HG03571 (cell line): Measurements from ENCODE around the gene PRAMEF15.
"Not testable (repeated sequence)": the region's sequence is repeated elsewhere in the genome, so short reads cannot be mapped to it uniquely, and the experiment has no call there.

Experiments used
- ATAC-seq: cut with Tn5 transposase; IDR thresholded peaks from one replicate; pipeline ENCODE4 v1.9.1; 2021; ENCODE audit not compliant: unreplicated experiment

Gene PRAMEF15

GRCh38 chr1:13315281-13315680 is at the start of gene PRAMEF15:
Gene PRAMEF15, plus strand, starts transcription at chr1:13315581. Its CDS starts 2,827 bp downstream, at chr1:13318408.
- ATAC-seq, result not testable (repeated sequence)

GRCh38 chr1:13277016-13277415 is 38.4 kb upstream of the PRAMEF15 start:
- not testable (repeated sequence) for ATAC-seq

GRCh38 chr1:13279617-13280016 is 35.8 kb upstream of the PRAMEF15 start:
- not testable (repeated sequence) for ATAC-seq

- ATAC-seq, result not testable (repeated sequence)
Observed at GRCh38 chr1:13285037-13285436, 30.3 kb upstream of the PRAMEF15 start, which contains the start of gene PRAMEF8. Gene PRAMEF8, minus strand, starts transcription at chr1:13285137. Its CDS starts 1,046 bp downstream, at chr1:13284091.

- not testable (repeated sequence) for ATAC-seq
Observed at GRCh38 chr1:13289030-13289429, 26.4 kb upstream of the PRAMEF15 start.

- not testable (repeated sequence) for ATAC-seq
Observed at GRCh38 chr1:13297216-13297931, 18.0 kb upstream of the PRAMEF15 start.

GRCh38 chr1:13298699-13299098 is 16.7 kb upstream of the PRAMEF15 start:
- not testable (repeated sequence) for ATAC-seq

- not testable (repeated sequence) for ATAC-seq
Observed at GRCh38 chr1:13302197-13302596, 13.2 kb upstream of the PRAMEF15 start.

- not testable (repeated sequence) for ATAC-seq
Observed at GRCh38 chr1:13303239-13303638, 12.1 kb upstream of the PRAMEF15 start, which contains the start of gene PRAMEF33. Gene PRAMEF33, plus strand, starts transcription at chr1:13303539. Its CDS starts 2,416 bp downstream, at chr1:13305955.

- ATAC-seq, result not testable (repeated sequence)
Observed at GRCh38 chr1:13342496-13342895, 27.1 kb downstream of the PRAMEF15 start.

- not testable (repeated sequence) for ATAC-seq
Observed at GRCh38 chr1:13347034-13347433, 31.7 kb downstream of the PRAMEF15 start, which contains the start of gene PRAMEF14. Gene PRAMEF14, minus strand, starts transcription at chr1:13347134. Its CDS starts 1,820 bp downstream, at chr1:13345314.

- ATAC-seq, result not testable (repeated sequence)
Observed at GRCh38 chr1:13353476-13353875, 38.1 kb downstream of the PRAMEF15 start.

GRCh38 chr1:13354475-13354874 is 39.1 kb downstream of the PRAMEF15 start:
- ATAC-seq, result not testable (repeated sequence)

GRCh38 chr1:13356774-13357173 is 41.4 kb downstream of the PRAMEF15 start:
- not testable (repeated sequence) for ATAC-seq

- ATAC-seq, result not testable (repeated sequence)
Observed at GRCh38 chr1:13362364-13362763, 47.0 kb downstream of the PRAMEF15 start.

GRCh38 chr1:13364928-13365327 is 49.5 kb downstream of the PRAMEF15 start:
- not testable (repeated sequence) for ATAC-seq

GRCh38 chr1:13366536-13366935 is 51.2 kb downstream of the PRAMEF15 start:
- ATAC-seq, result not testable (repeated sequence)

- not testable (repeated sequence) for ATAC-seq
Observed at GRCh38 chr1:13368544-13368943, 53.2 kb downstream of the PRAMEF15 start.
